22Rv1 (cell line): ENCODE data around the gene DDB1.

Experiments
- ZFX ChIP-seq: fragments of 450-650 bp; IDR thresholded peaks from 2 replicates; pipeline ENCODE4 v1.6.1; 2017; ENCODE audit warnings: antibody characterized with exemption, borderline replicate concordance
- TF ChIP-seq, protein P1 (sequence below): fragments of 450-650 bp; IDR thresholded peaks from 2 replicates; pipeline ENCODE4 v1.5.1; 2017; ENCODE audit warnings: mild to moderate bottlenecking

DNA sequence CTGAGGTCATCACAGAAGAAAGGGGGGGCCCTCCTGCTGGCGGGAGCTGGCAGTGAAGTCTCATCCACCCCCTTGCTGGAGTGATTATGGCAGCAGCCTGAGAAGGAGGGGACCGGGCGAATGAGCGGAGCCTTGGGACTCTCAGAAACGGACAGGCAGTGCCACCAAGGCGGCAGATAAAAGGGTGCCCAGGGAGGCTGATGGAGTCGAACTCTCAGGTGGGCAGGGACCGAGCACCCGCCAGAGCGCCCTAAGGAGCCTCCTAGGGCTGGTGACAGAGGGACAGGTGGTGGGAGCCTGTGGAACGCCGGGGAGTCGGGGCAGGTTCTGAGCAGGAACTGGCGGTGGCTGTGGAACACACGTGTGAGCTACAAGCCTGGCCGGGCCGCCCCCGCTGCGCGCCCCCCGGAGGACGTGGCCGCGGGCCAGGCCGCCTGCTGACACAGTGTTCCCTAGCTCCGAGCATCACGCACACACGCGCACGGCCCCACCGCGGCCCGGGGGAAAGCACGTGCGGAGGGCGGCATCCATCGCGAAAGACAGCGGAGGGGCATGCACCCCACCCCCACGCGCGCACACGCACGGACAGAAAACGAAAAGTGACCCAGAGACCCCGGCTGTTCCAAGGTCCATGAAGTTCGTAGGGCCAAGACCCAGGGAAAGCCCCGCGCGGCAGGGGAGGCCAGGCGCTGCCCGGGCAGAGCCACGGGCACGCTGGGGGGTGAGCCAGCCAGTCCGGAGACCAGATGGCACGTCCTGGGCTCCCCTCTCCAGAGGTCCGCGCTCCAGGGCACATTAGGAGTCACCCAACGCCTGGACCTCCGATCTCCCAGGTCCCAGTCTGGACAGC is 38.8 kb downstream of the DDB1 start:
- TF ChIP-seq, protein P1, sequence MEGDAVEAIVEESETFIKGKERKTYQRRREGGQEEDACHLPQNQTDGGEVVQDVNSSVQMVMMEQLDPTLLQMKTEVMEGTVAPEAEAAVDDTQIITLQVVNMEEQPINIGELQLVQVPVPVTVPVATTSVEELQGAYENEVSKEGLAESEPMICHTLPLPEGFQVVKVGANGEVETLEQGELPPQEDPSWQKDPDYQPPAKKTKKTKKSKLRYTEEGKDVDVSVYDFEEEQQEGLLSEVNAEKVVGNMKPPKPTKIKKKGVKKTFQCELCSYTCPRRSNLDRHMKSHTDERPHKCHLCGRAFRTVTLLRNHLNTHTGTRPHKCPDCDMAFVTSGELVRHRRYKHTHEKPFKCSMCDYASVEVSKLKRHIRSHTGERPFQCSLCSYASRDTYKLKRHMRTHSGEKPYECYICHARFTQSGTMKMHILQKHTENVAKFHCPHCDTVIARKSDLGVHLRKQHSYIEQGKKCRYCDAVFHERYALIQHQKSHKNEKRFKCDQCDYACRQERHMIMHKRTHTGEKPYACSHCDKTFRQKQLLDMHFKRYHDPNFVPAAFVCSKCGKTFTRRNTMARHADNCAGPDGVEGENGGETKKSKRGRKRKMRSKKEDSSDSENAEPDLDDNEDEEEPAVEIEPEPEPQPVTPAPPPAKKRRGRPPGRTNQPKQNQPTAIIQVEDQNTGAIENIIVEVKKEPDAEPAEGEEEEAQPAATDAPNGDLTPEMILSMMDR = no peak
- no peak for TF ChIP-seq ZFX
